Peyer's patch (tissue), 4 donors: Measurements from ENCODE around the gene ACP6. TPM values are rescaled to one million over a fixed set of nuclear protein-coding genes. Genes with fewer than 3 reads are reported as not detected.

Experiments used
- DNase-seq, 3 donors: peaks; one replicate each; pipeline ENCODE4 v3.0.0-alpha.2; 2017 to 2019
- H3K27ac ChIP-seq, 4 donors: fragments of 200-600 bp; sonication (generic); one replicate each; pipeline ENCODE4 v1.5.1; 2016 to 2019
- H3K27me3 ChIP-seq, 2 donors: fragments of 200-600 bp; sonication (generic); one replicate each; pipeline ENCODE4 v1.5.1; 2019
- H3K36me3 ChIP-seq, 3 donors: fragments of 200-600 bp; sonication (generic); one replicate each; pipeline ENCODE4 v1.5.1; 2016 to 2019
- H3K4me1 ChIP-seq, 4 donors: fragments of 200-600 bp; sonication (generic); one replicate each; pipeline ENCODE4 v1.5.1; 2016 to 2019
- H3K4me3 ChIP-seq, 4 donors: fragments of 200-600 bp; sonication (generic); 1 replicate in 3 of 4; 2 replicates in 1 of 4; pipeline ENCODE4 v1.5.1; 2016 to 2019; ENCODE audit warnings: mild to moderate bottlenecking in 1 of 4
- H3K9me3 ChIP-seq, 4 donors: fragments of 200-600 bp; sonication (generic); one replicate each; pipeline ENCODE4 v1.5.1; 2016 to 2019; ENCODE audit warnings: mild to moderate bottlenecking in 1 of 4
- CTCF ChIP-seq, 6 experiments: fragments of 450-650 bp in 4 of 6; fragments of 200-600 bp in 2 of 6; sonication (generic) in 1 of 6; IDR thresholded peaks; one replicate each; pipeline ENCODE4 v1.5.1; 2017 to 2019; ENCODE audit warnings: antibody characterized with exemption in 6 of 6, mild to moderate bottlenecking in 3 of 6, moderate library complexity in 1 of 6
- POLR2A ChIP-seq, 2 donors: fragments of 450-650 bp; IDR thresholded peaks; one replicate each; pipeline ENCODE4 v1.5.1; 2017; ENCODE audit warnings: antibody characterized with exemption in 2 of 2, mild to moderate bottlenecking in 2 of 2, moderate library complexity in 2 of 2
- small RNA-seq, 2 donors: library from RNA; depleted of rRNA; stranded (forward); fragments of <200 nt; gene quantifications; one replicate each; pipeline ENCODE3, GENCODE V24; 2016
- total RNA-seq, 4 donors: library from RNA; depleted of rRNA; stranded (reverse); fragments of >200 nt; gene quantifications; one replicate each; pipeline ENCODE4 v1.1.0, GENCODE V29; 2016

Gene ACP6
- total RNA-seq, 4 donors from 2014 or later = 12.3 to 33.0 (median 18.8) TPM

GRCh38 chr1:147600119-147601111 is 69.9 kb downstream of the ACP6 start:
- Histone ChIP-seq H3K27me3 (no peaks in the 10 kb centered on the region), H3K27ac (peak overlapping the region; percentile 83 to 90 (median 86)), H3K4me1 (peaks cover 0 to 8% (median 2%) of the 10 kb centered on the region in 4 donors), H3K4me3 (peak overlapping the region; percentile 66 to 97 (median 78)), H3K36me3 (no peaks in the 10 kb centered on the region), H3K9me3 (no peaks in the 10 kb centered on the region)
- TF ChIP-seq CTCF (IDR thresholded peaks at IDR 0.05) (peak in 2 of 6 experiments; percentile 28 to 35), POLR2A (IDR thresholded peaks at IDR 0.05) (no peak)
- DNase-seq = no peak

- Histone ChIP-seq H3K27ac (peak overlapping the region; percentile 83 to 90 (median 86)), H3K9me3 (no peaks in the 10 kb centered on the region), H3K4me3 (peak overlapping the region; percentile 66 to 97 (median 78)), H3K36me3 (no peaks in the 10 kb centered on the region), H3K27me3 (no peaks in the 10 kb centered on the region), H3K4me1 (peaks cover 0 to 8% (median 2%) of the 10 kb centered on the region in 4 donors)
- peak; percentile 96 to 99 (median 98) for DNase-seq
- TF ChIP-seq CTCF (IDR thresholded peaks at IDR 0.05) (no peak), POLR2A (IDR thresholded peaks at IDR 0.05) (peak in 1 of 2 donors; percentile 47)
These were observed 70.8 kb downstream of the ACP6 start for GRCh38 chr1:147599362-147600118.

GRCh38 chr1:147598621-147599361 is 71.5 kb downstream of the ACP6 start:
- H3K27me3 ChIP-seq = no peaks in the 10 kb centered on the region
- peak in 2 of 3 donors; percentile 34 to 68 for DNase-seq
- H3K9me3 ChIP-seq = no peaks in the 10 kb centered on the region
- H3K27ac ChIP-seq = peak overlapping the region; percentile 83 to 90 (median 86)
- TF ChIP-seq POLR2A (IDR thresholded peaks at IDR 0.05) (no peak), CTCF (IDR thresholded peaks at IDR 0.05) (no peak)
- H3K36me3 ChIP-seq = no peaks in the 10 kb centered on the region
- peak overlapping the region; percentile 66 to 97 (median 78) for H3K4me3 ChIP-seq
- peaks cover 0 to 8% (median 2%) of the 10 kb centered on the region in 4 donors for H3K4me1 ChIP-seq

- TF ChIP-seq POLR2A (IDR thresholded peaks at IDR 0.05) (no peak), CTCF (IDR thresholded peaks at IDR 0.05) (no peak)
- H3K4me3 ChIP-seq = no peak overlapping the region
- no peaks in the 10 kb centered on the region for H3K27me3 ChIP-seq
- no peak overlapping the region for H3K27ac ChIP-seq
- no peaks in the 10 kb centered on the region for H3K9me3 ChIP-seq
- no peaks in the 10 kb centered on the region for H3K36me3 ChIP-seq
- peaks cover 0 to 8% (median 2%) of the 10 kb centered on the region in 4 donors for H3K4me1 ChIP-seq
- DNase-seq = no peak
These were observed 73.3 kb downstream of the ACP6 start for GRCh38 chr1:147597010-147597409.

Small RNA genes within 50 kb of the gene (small RNA-seq; reads per million reads assigned to genes)
- gene RN7SL261P = 0 reads per million in 2 donors

Other genes starting within 250 kb of the ACP6 start
- 10 to 100 TPM in 3 of 4 donors, 1 to 10 TPM in 1; 5.0 to 14.3 (median 13.4) TPM for gene BCL9, start 129.0 kb downstream of the ACP6 start, total RNA-seq
- 1 to 10 TPM in 3 of 4 donors, under 1 TPM in 1; 0.70 to 4.1 (median 2.8) TPM for gene GJA5, start 90.1 kb upstream of the ACP6 start, total RNA-seq
- gene GJA8, start 232.3 kb upstream of the ACP6 start, total RNA-seq = not detected